Measurements from ENCODE around the gene DBP.
"Not testable (repeated sequence)": the region's sequence is repeated elsewhere in the genome, so short reads cannot be mapped to it uniquely, and the experiment has no call there.

The DBP gene

GRCh38 chr19:48634036-48634342 is 3.2 kb downstream of the DBP start:
- H3K4me2 ChIP-seq (ENCODE audit: low read length), result peak overlapping the region; percentile 93
- H3K36me3 ChIP-seq (ENCODE audit: control insufficient read depth, low read length), result peaks cover 37% of the 10 kb centered on the region
- H4K20me1 ChIP-seq (ENCODE audit: control insufficient read depth, insufficient read depth, low read depth, low read length), result no peaks in the 10 kb centered on the region
- peak overlapping the region; percentile 64 for H3K27ac ChIP-seq (ENCODE audit: low read depth, low read length)
- H3K9me3 ChIP-seq (ENCODE audit: control insufficient read depth, insufficient read depth, low read length), result no peaks in the 10 kb centered on the region
- H3K4me1 ChIP-seq (ENCODE audit: control insufficient read depth, low read length), result peaks cover 54% of the 10 kb centered on the region
- H3K9me2 ChIP-seq (replicated peaks; ENCODE audit: control insufficient read depth, low read length), result no peaks in the 10 kb centered on the region
- peaks cover 19% of the 10 kb centered on the region for H3F3A ChIP-seq (ENCODE audit: control insufficient read depth, insufficient read depth)
- no peaks in the 10 kb centered on the region for H3K27me3 ChIP-seq (ENCODE audit: control insufficient read depth, low read length)
- TF ChIP-seq, protein P1, sequence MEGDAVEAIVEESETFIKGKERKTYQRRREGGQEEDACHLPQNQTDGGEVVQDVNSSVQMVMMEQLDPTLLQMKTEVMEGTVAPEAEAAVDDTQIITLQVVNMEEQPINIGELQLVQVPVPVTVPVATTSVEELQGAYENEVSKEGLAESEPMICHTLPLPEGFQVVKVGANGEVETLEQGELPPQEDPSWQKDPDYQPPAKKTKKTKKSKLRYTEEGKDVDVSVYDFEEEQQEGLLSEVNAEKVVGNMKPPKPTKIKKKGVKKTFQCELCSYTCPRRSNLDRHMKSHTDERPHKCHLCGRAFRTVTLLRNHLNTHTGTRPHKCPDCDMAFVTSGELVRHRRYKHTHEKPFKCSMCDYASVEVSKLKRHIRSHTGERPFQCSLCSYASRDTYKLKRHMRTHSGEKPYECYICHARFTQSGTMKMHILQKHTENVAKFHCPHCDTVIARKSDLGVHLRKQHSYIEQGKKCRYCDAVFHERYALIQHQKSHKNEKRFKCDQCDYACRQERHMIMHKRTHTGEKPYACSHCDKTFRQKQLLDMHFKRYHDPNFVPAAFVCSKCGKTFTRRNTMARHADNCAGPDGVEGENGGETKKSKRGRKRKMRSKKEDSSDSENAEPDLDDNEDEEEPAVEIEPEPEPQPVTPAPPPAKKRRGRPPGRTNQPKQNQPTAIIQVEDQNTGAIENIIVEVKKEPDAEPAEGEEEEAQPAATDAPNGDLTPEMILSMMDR (IDR thresholded peaks at IDR 0.05; ENCODE audit: low read depth, low read length, poor library complexity, severe bottlenecking), result no peak
- no peak for TF ChIP-seq EZH2phosphoT487 (IDR thresholded peaks at IDR 0.05; ENCODE audit: borderline replicate concordance, low read length)
- peaks cover 27% of the 10 kb centered on the region for H3K79me2 ChIP-seq (ENCODE audit: control insufficient read depth, low read length)
- peak overlapping the region; percentile 87 for H3K4me3 ChIP-seq (ENCODE audit: low read length)

GRCh38 chr19:48633148-48634035 is 3.8 kb downstream of the DBP start:
- H3K9me2 ChIP-seq (replicated peaks; ENCODE audit: control insufficient read depth, low read length), result no peaks in the 10 kb centered on the region
- H3F3A ChIP-seq (ENCODE audit: control insufficient read depth, insufficient read depth), result peaks cover 19% of the 10 kb centered on the region

DNA sequence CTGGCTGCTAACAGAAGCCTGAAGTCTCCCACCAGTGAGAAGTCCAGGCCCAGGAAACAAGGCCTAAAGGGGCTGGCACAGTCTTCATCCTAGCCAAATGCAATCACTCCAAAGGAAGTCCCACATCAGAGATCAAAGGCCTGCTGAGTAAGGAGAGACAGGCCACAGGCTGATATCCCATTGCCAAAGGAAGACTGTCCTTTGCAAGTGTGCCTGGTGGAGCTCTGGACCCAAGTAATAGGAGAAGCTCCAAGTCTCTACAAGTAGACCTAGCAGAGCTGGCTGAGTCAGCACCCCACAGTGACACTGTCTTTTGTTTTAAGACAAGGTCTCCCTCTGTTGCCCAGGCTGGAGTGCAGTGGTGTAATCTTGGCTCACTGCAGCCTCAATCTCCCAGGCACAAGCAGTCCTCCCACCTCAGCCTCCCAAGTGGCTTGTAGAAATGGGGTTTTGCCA is 4.5 kb downstream of the DBP start:
- Histone ChIP-seq H3F3A (ENCODE audit: control insufficient read depth, insufficient read depth) (peaks cover 15% of the 10 kb centered on the region), H3K36me3 (ENCODE audit: control insufficient read depth, low read length) (peaks cover 35% of the 10 kb centered on the region), H3K9me2 (replicated peaks; ENCODE audit: control insufficient read depth, low read length) (no peaks in the 10 kb centered on the region), H3K4me1 (ENCODE audit: control insufficient read depth, low read length) (peaks cover 43% of the 10 kb centered on the region), H3K27me3 (ENCODE audit: control insufficient read depth, low read length) (no peaks in the 10 kb centered on the region), H4K20me1 (ENCODE audit: control insufficient read depth, insufficient read depth, low read depth, low read length) (no peaks in the 10 kb centered on the region), H3K9me3 (ENCODE audit: control insufficient read depth, insufficient read depth, low read length) (no peaks in the 10 kb centered on the region), H3K4me2 (ENCODE audit: low read length) (peak overlapping the region; percentile 93), H3K79me2 (ENCODE audit: control insufficient read depth, low read length) (peaks cover 27% of the 10 kb centered on the region), H3K27ac (ENCODE audit: low read depth, low read length) (no peak overlapping the region), H3K4me3 (ENCODE audit: low read length) (peak overlapping the region; percentile 87; the same call in 1 of the 2 replicates)
- TF ChIP-seq, protein P1 (IDR thresholded peaks at IDR 0.05; ENCODE audit: low read depth, low read length, poor library complexity, severe bottlenecking), result no peak
- no peak for TF ChIP-seq EZH2phosphoT487 (IDR thresholded peaks at IDR 0.05; ENCODE audit: borderline replicate concordance, low read length)

More at GRCh38 chr19:48633148-48634035, 3.8 kb downstream of the DBP start:
- H3K4me1 ChIP-seq (ENCODE audit: control insufficient read depth, low read length), result peaks cover 48% of the 10 kb centered on the region
- peaks cover 35% of the 10 kb centered on the region for H3K36me3 ChIP-seq (ENCODE audit: control insufficient read depth, low read length)
- TF ChIP-seq EZH2phosphoT487 (IDR thresholded peaks at IDR 0.05; ENCODE audit: borderline replicate concordance, low read length), result no peak
- TF ChIP-seq, protein P1 (IDR thresholded peaks at IDR 0.05; ENCODE audit: low read depth, low read length, poor library complexity, severe bottlenecking), result no peak
- no peaks in the 10 kb centered on the region for H3K27me3 ChIP-seq (ENCODE audit: control insufficient read depth, low read length)
- H3K9me3 ChIP-seq (ENCODE audit: control insufficient read depth, insufficient read depth, low read length), result no peaks in the 10 kb centered on the region
- peaks cover 27% of the 10 kb centered on the region for H3K79me2 ChIP-seq (ENCODE audit: control insufficient read depth, low read length)
- H4K20me1 ChIP-seq (ENCODE audit: control insufficient read depth, insufficient read depth, low read depth, low read length), result no peaks in the 10 kb centered on the region
- peak overlapping the region; percentile 87 for H3K4me3 ChIP-seq (ENCODE audit: low read length)
- peak overlapping the region; percentile 64 for H3K27ac ChIP-seq (ENCODE audit: low read depth, low read length)
- peak overlapping the region; percentile 93 for H3K4me2 ChIP-seq (ENCODE audit: low read length)

DNA sequence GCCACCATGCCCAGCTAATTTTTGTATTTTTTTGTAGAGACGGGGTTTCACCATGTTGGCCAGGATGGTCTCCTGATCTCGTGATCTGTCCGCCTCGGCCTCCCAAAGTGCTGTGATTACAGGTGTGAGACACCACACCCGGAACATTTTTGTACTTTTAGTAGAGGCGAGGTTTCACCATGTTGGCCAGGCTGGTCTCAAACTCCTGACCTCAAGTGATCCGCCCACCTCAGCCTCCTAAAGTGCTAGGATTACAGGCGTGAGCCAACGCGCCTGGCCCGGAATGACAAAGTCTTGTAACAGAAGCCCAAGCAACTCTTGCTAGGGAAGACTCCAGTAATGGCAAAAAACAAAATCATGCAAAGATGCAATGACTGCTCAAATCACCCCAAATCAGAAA is 4.9 kb downstream of the DBP start:
- H3K9me3 ChIP-seq (ENCODE audit: control insufficient read depth, insufficient read depth, low read length); H3K27me3 ChIP-seq (ENCODE audit: control insufficient read depth, low read length); H3K27ac ChIP-seq (ENCODE audit: low read depth, low read length); H4K20me1 ChIP-seq (ENCODE audit: control insufficient read depth, insufficient read depth, low read depth, low read length); H3K9me2 ChIP-seq (replicated peaks; ENCODE audit: control insufficient read depth, low read length); H3K4me3 ChIP-seq (ENCODE audit: low read length): not testable (repeated sequence)
- H3K36me3 ChIP-seq (ENCODE audit: control insufficient read depth, low read length), result peaks cover 35% of the 10 kb centered on the region
- H3F3A ChIP-seq (ENCODE audit: control insufficient read depth, insufficient read depth), result peaks cover 15% of the 10 kb centered on the region
- H3K79me2 ChIP-seq (ENCODE audit: control insufficient read depth, low read length), result peaks cover 27% of the 10 kb centered on the region
- peaks cover 43% of the 10 kb centered on the region for H3K4me1 ChIP-seq (ENCODE audit: control insufficient read depth, low read length)
- H3K4me2 ChIP-seq (ENCODE audit: low read length), result peak overlapping the region; percentile 93
